NOMO-1 treated with dmso at 0.1 percent for 144 hours (cell line): ENCODE results near the gene FIGNL2.
"Not testable (repeated sequence)": the region's sequence is repeated elsewhere in the genome, so short reads cannot be mapped to it uniquely, and the experiment has no call there.

Experiments used
- DNase-seq: peaks from one replicate; lab custom pipeline; 2025; ENCODE audit not compliant: unreplicated experiment; lab: John Stamatoyannopoulos, UW

FIGNL2 gene, protein sequence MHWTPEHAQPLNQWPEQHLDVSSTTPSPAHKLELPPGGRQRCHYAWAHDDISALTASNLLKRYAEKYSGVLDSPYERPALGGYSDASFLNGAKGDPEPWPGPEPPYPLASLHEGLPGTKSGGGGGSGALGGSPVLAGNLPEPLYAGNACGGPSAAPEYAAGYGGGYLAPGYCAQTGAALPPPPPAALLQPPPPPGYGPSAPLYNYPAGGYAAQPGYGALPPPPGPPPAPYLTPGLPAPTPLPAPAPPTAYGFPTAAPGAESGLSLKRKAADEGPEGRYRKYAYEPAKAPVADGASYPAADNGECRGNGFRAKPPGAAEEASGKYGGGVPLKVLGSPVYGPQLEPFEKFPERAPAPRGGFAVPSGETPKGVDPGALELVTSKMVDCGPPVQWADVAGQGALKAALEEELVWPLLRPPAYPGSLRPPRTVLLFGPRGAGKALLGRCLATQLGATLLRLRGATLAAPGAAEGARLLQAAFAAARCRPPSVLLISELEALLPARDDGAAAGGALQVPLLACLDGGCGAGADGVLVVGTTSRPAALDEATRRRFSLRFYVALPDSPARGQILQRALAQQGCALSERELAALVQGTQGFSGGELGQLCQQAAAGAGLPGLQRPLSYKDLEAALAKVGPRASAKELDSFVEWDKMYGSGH

DNA sequence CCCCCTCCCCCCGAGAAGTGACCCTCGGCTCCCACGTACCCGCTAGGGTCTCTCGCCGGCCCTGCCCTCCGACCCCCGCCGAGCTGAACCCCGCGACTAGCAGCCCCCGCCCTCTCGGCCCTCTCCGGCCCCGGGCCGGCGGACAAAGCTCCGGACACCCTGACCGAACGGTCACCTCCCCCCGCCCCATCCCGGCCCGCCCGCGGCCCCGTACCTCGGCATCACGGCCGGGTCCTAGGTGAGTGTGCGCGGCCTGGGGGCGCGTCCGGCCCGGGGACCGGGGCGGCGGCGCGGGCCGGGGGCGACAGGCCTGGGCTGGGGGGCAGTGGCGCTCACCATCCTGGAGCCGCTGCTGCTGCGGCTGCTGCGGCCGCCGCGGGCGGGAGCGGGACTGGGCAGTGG is at the start of gene FIGNL2:
Gene FIGNL2 (minus strand): TSS at position 393 of the 402 bp plus-strand sequence. CDS start 26,305 bp downstream, outside the sequence.
- DNase-seq, result no peak

DNA sequence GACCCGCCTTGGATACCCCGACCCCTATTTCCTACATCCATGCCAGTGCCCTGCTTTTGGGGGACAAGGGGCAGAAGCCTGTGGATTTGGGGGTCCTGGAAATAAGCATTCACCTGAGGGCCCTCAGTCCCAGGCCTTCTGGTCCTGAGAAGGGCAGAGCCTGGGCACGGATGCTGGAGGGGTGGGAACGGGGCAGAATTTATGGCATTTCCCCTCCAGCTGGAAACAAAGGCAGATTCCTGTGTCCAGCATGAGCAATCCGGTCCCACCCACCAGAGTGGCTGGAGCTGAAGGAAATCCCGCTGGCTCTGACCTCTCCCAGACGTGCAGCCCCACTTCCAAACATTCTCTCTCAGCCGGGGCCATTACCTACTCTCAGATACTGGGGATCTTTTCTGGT is 48.7 kb upstream of the FIGNL2 start:
- no peak for DNase-seq

DNA sequence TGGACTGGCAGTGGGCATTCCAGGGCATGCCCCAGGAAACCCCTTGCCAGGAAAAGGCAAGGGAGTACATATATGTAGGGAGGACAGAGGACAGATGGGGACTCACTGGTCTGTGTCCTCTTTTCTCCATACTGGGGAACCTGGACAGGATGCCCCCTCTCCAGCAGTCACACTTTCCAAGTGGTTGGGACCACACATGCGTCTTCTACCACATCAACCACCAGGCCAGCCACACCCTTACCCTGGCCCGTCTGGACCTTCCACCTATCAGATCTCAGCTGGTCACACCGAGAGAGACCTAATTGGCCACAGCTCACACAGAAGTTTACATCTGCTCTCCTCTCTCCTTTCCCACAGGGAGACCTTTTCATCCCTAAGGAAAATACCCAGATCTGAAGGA is 47.7 kb upstream of the FIGNL2 start:
- DNase-seq, result no peak

DNA sequence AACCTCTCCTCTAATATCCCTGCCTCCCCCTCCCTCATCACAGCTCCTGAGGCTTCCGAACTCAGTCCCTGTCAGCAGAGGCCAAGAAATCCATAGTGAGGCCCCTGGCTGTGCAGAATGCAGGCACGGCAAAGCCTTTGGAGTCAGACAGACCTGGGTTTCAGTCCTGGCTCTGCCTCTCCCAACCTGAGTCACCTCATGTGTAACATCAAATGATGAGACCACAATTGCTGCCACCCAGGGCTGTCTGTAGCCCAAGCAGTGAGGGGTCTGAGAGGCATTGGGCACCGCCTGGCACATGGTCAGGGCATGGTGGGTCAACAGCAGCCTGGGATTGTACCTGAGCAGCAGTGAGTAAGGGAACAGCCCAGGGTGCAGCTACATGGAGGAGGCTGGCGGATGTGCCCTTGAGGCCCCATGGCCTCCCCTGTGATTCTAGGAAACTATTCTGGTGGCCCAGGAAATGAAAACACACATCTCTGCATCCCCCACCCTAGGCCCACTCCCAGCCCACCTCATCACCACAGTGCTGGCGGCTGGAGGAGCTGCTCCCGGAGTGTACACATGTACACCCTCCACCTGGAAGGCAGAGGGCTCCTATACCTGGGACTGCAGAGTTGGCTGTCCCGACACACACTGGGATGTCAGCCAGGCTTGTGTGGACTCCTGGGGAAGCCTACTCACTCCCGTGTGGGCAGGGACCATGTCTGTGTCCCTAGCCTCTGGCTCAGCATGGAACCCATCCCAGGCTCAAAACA is 47.0 kb upstream of the FIGNL2 start:
- no peak for DNase-seq

DNA sequence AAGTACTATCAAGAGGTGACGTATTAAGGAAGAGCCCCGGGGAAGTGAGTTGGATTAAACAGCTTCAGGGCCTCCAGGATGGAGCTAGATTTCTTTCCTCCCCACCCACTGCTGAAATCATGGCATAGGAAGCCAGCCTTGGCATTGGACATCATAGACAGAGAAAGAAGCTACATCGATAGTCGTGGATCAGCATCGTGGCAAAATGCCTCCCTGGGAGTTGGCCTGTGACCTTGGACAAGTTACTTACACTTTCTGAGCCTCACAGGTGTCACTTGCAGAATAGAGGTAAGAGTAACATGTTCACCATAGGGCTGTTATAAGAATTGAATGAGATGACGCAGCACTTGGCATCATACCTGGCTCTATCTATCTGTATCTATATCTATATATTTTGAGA is 45.3 kb upstream of the FIGNL2 start:
- DNase-seq, result no peak

DNA sequence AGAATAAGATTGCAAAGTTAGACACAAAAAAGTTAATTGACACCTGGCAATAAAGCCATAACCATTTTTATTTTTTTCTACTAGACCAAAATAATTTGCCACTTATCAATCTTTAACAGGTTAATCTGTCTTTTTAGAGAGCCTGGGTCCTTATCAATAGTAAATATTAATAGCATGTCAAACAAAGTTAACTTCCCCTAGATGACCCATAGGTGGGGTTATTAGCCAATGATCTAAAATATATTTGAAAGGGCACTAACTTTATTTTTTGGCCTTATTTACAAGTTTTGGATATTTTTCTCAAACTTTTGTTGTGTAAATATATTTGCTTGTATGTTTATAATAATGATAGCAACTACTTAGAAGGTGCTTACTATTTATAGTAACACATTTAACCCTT is 43.3 kb upstream of the FIGNL2 start:
- DNase-seq, result no peak

DNA sequence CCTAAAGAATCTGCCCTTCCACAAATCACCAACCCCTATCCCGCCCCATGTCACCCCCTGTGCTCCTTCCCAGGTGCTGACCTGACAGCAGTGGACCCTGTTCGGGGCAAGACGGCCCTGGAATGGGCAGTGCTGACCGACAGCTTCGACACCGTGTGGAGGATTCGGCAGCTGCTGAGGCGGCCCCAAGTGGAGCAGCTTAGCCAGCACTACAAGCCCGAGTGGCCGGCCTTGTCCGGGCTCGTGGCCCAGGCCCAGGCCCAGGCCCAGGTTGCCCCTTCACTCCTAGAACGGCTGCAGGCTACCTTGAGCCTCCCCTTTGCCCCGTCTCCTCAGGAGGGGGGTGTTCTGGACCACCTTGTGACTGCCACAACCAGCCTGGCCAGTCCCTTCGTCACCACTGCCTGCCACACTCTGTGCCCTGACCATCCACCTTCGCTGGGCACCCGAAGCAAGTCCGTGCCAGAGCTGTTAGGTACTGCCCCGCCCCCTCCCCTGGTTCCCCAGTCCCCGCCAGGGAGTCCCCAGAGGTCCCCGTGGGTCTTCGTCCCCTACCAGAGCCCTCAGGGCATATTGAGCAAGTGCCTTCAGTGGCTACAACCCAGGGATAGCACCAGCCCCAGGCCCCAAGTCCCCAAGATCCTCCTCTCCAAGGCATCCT is 42.1 kb upstream of the FIGNL2 start:
- no peak for DNase-seq

DNA sequence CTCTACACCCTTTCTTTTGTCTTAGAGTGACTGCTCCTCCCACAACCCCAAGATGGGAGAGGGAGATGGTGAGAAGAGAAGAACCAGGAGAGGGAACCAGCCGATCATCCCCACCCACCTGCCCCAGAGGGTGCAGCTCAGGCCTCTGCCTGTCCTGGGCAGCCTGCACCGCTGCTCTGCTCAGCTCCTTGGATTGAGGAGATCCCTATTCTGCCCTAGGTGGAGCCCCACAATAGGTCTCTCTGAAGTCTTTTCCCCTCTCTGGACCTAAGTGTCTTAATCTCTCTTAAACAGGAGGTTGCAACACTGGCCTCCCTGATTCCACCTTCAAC is 41.6 kb upstream of the FIGNL2 start:
- DNase-seq, result no peak

DNA sequence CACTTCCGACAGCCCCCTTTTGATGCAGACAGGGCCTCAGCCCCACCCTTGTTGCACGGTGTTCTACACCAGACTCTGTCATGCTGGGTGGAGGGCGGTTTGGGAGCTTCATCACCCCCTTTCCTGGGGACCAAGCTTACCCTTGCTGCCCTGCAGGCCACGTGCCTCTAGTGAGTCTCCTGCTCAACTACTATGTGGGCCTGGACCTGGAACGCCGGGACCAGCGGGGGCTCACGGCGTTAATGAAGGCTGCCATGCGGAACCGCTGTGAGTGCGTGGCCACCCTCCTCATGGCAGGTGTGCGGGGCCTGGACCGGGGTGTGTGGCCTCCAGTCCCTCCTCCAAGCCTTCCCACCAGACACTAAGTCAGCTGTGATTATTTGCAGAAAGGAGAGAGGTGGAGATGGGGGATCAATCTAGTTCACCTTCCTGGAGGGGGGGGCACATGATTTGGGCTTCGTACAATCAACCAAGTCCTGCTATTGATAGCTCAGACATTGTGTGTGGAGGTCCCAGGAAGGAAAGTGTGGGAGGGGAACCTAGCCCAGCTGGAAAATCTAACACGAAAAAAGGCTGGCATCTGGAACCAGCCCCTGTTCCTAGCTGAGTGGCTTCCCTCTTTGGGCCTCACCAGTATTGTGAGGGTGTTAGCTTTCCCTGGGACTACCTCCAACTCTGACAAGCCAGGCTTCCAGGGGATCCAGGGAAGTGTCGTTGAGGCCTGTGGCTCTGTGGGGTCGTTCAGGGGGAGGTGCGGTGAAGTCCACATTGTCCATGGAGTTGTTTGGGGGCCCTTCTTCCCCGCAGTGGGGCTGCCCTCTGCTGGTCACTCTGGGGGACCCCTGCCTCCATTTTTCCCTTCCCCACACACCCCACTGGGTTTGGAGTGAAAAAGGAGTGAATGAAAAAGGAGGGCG is 41.0 kb upstream of the FIGNL2 start:
- no peak for DNase-seq

DNA sequence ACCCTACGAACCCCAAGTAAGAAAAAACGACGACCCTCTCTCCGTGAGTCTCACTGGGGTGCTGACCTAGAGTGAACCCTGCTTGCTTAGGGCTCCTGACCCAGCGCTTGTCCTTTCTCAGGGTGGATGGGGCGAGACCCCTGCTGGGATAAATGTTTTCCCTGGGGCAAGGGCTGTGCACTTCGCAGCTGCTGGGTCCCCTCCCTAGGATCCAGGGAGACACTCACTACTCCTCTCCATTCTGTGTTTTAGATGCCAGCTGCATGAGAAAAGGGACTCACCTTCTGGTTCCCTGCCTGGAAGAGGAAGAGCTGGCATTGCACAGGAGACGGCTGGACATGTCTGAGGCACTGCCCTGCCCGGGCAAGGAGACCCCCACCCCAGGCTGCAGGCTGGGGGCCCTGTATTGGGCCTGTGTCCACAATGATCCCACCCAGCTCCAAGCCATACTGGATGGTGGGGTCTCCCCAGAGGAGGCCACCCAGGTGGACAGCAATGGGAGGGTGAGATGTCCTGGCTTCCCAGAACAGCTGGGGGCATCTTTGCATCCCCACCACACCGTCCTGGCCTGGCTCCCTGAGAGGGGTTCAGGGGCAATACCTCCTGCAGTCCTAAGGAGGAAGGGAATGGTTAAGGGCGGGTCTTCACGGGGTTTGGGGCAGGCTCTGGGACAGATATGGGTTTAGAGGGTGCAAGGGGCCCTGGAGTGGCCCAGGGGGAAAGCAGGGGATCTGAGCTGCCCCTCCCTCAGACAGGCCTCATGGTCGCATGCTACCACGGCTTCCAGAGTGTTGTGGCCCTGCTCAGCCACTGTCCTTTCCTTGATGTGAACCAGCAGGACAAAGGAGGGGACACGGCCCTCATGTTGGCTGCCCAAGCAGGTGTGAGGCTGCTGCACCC is 40.0 kb upstream of the FIGNL2 start:
- DNase-seq, result no peak

DNA sequence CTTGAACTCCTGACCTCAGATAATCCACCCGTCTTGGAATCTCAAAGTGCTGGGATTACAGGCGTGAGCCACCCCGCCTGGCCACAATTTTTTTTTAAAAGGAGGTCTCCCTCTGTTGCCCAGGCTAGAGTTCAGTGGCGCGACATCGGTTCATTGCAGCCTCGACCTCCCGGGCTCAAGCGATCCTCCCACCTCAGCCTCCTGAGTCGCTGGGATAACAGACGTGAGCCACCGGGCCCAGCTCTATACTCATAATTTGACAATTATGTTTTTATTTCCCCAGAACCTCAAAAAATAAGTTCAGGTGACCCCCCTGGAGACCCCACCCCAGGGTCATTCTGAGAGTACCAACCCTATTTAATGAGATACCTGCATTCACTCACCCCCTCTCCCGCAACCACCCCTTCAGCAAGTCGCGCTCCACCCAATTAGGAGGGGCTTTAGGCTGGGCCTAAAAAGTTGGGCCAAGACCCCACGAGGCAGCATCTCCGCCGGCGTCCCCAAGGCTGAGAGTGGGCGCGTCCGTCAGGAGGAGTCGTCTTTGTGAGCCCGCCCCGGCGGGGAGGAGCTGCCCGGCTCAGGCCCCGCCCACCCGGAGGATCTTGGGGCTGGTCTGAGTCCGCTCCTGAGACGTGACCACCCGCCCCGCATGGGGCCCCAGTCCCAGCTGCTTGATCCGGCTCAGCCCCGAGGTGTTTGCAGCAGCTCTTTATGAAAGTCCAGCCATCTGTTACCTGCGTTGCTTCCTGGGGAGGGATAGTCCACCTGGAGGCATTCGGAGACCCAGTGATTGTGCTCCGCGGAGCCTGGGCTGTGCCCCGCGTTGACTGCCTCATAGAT is 39.2 kb upstream of the FIGNL2 start, which contains the start of gene ANKRD33:
Gene ANKRD33 (plus strand): TSS at position 628 of the 840 bp plus-strand sequence. CDS start 84 bp downstream, at position 712.
- DNase-seq, result no peak

DNA sequence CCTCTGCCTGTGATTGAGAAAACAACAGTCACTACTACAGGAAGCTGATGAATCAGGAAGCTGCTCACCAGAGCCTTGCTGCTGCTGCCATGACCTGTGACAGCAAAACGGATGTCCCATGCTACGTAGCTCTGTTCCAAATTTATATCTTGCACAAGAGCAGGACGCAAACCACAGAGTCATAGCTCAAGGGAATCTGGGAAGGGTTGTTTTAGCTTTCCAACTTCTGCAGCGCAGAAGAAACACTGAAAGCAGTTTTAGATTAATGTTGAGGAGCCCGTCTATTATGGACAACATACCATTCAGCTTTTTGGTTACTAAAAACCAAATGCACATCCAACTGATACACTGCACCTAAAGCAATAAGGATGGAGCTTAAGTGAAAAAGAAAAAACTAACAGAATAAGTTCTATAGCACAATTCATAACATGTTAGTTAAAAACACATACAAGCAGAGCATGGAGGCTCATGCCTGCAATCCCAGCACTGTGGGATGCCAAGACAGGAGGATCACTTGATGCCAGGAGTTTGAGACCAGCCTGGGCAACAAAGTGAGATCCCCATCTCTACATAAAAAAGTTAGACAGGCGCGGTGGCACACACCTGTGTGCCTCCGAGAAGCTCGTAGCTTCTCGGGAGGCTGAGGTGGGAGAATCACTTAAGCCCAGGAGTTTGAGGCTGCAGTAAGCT is 37.6 kb upstream of the FIGNL2 start:
- peak; percentile 86 for DNase-seq

DNA sequence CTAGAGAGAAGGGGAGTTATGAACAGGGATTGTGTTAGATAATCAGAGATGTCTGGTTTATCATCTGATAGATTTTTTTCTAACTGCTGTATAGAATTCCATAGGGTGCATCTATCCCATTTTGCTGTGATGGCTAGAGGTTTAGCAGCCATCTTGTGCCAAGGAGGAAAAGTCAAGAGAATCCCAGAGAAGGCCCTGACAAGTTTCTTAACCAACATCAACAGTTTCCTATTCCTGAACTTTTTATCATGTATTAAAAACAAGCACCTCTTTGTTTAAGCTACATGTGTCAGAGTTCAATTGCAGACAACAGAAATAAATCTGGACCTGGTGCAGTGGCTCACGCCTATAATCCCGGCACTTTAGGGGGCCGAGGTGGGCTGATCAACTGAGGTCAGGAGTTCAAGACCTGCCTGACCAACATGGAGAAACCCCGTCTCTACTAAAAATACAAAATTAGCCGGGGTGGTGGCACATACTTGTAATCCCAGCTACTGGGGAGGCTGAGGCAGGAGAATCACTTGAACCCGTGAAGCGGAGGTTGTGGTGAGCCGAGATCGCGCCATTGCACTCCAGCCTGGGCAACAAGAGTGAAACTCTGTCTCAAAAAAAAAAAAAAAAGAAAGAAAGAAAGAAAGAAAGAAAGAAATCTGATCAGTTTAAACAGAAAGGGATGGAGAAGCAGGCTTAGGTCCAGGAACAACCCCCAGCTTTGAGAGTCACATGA is 36.9 kb upstream of the FIGNL2 start:
- DNase-seq, result not testable (repeated sequence)

DNA sequence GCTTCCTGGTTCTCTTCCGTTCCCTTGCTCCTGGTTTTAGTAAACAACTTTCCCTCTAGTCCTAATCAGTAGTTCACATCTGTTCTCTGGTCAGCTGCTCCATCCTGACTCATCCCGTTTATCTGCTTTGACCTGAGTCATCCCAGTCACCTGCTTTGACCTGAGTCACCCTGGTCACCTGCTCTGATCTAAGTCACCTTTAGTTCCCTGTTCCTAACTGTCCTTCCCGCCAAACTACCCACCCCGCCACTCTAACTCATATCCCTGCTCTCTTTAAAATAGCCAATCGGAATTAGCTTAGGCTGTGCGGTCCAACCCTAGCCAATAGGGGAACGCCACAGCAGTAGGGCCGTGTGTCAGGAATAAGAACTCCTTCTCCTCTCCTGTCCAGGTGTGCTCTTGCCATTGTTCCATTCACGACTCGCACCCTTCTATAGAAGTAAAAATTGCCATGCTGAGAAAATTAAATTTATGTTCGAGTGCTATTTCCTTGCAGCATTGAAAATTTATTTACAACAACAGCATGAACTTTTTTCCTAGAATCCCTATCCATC is 36.2 kb upstream of the FIGNL2 start:
- DNase-seq, result no peak

DNA sequence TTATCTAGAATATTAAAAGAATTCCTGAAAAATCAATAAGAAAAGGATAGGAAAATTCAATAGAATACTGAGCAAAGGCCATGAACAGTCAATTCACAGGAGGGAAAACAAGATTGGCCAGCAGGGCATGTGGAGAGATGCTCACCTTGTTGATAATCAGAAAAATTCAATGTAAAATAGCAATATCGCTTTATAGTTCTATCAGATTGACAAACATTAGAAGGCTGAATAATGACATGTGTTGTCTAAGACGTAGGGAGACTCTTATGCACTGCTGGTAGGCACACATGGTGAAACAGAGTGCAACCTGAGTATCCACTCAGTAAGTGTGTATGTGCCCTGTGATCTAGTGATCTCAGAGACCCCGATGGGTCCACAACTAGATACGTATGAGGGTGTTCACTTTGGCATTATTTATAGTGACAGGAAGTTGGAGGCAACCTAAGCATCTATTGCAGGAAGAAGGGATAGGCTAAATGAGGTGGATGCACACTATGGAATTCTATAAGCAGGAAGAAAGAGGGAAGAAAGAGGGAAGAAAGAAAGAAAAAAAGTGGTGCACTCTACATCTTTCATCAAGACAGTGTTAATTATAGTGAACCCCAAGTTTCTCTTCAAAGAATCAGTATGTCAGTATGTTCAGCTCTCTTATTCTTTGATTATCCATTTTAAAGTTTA is 35.6 kb upstream of the FIGNL2 start:
- DNase-seq, result no peak

DNA sequence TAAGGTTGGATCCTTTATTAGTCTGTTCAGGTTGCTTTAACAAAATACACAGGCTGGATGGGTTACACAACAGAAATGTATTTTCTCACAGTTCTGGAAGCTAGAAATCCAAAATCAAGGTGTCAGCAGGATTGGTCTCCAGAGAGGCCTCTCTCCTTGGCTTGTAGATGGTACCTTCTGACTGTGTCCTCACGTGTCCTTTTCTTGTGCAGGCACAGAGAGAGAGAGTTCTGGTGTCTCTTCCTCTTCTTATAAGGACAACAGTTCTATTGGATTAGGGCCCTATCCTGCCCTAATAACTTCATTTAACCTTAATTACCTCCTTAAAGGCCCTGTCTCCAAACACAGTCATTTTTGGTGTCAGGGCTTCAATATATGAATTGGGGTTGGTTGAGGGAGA is 34.8 kb upstream of the FIGNL2 start:
- DNase-seq, result no peak
